Stomach (tissue), 9 donors: Measurements from ENCODE around the gene SNAP91. TPM values are rescaled to one million over a fixed set of nuclear protein-coding genes. Genes with fewer than 3 reads are reported as not detected.
A peak's percentile ranks its signal among the peaks of the same experiment; 100 is the strongest.

Experiments used
- DNase-seq, 2 donors: peaks; one replicate each; pipeline versions ENCODE4 v3.0.0 to v3.0.0-alpha.2; 2013 to 2019
- H3K27ac ChIP-seq, 5 donors: fragments of 200-600 bp in 4 of 5; sonication (generic) in 4 of 5; one replicate each; pipeline ENCODE4 v1.5.1; 2013 to 2019; ENCODE audit warnings: mild to moderate bottlenecking in 1 of 5, moderate library complexity in 1 of 5
- H3K27me3 ChIP-seq, 3 donors: fragments of 200-600 bp; sonication (generic); one replicate each; pipeline ENCODE4 v1.5.1; 2017 to 2019; ENCODE audit warnings: mixed run types in 1 of 3
- H3K36me3 ChIP-seq, 4 donors: fragments of 200-600 bp; sonication (generic); 1 replicate in 3 of 4; 2 replicates in 1 of 4; pipeline ENCODE4 v1.5.1; 2016 to 2019
- H3K4me1 ChIP-seq, 4 donors: fragments of 200-600 bp; sonication (generic); one replicate each; pipeline ENCODE4 v1.5.1; 2016 to 2019
- H3K4me3 ChIP-seq, 4 donors: fragments of 200-600 bp; sonication (generic) in 3 of 4; one replicate each; pipeline ENCODE4 v1.5.1; 2016 to 2019; ENCODE audit warnings: mild to moderate bottlenecking in 1 of 4
- H3K9me3 ChIP-seq, 4 donors: fragments of 200-600 bp; sonication (generic); one replicate each; pipeline ENCODE4 v1.5.1; 2016 to 2019
- EP300 ChIP-seq: sonication (generic); formaldehyde crosslinking; IDR thresholded peaks from one replicate; pipeline ENCODE4 v1.6.1; 2017; ENCODE audit warnings: antibody characterized with exemption
- POLR2A ChIP-seq, 4 donors: fragments of 450-650 bp; IDR thresholded peaks; one replicate each; pipeline ENCODE4 v1.6.1; 2016; ENCODE audit warnings: antibody characterized with exemption in 4 of 4, control low read depth in 2 of 4, mild to moderate bottlenecking in 1 of 4, moderate library complexity in 1 of 4
- POLR2AphosphoS5 ChIP-seq, 3 donors: sonication (generic); formaldehyde crosslinking; IDR thresholded peaks; one replicate each; pipeline ENCODE4 v1.6.1; 2016; ENCODE audit warnings: antibody characterized with exemption in 3 of 3
- whole genome bisulfite sequencing, 5 donors: extraction: QIAGEN DNeasy Blood & Tissue Kit in 3 of 5; methylation state at CpG; one replicate each; pipeline versions ENCODE4 v1.1.5 to v1.1.7; 2013 to 2018; 5-methylcytosine and 5-hydroxymethylcytosine counted together
- intact Hi-C: fragments of 100-400 bp; cut with DNase I; formaldehyde crosslinking; loops from one replicate; pipeline ENCODE4 v1.15.1; 2023; ENCODE audit warnings: low total_unique reads
- polyA plus RNA-seq, 3 donors: library from polyadenylated mRNA; stranded (reverse); fragments of 200-250 nt; gene quantifications; one replicate each; pipeline ENCODE4 v1.2.3, GENCODE V29; 2013
- total RNA-seq, 5 donors: library from RNA; depleted of rRNA; stranded (reverse); fragments of >200 nt; gene quantifications; one replicate each; pipeline versions ENCODE4 v1.1.0 to v1.2.3, GENCODE V29; 2014 to 2016
- TF ChIP-seq, protein P1 (sequence below), 7 experiments: fragments of 450-650 bp in 4 of 7; fragments of 200-600 bp in 3 of 7; sonication (generic) in 3 of 7; IDR thresholded peaks; one replicate each; pipeline ENCODE4 v1.5.1; 2016 to 2019; ENCODE audit warnings: antibody characterized with exemption in 7 of 7, control low read depth in 2 of 7, mild to moderate bottlenecking in 1 of 7
- donor health status: healthy with polysubstance abuse.
- donor health status: Bipolar disorder and iron deficiency.
- donor health status: healthy.

SNAP91 gene
- total and polyA plus RNA-seq, 8 donors, result 0.12 to 3.5 (median 0.41) TPM; not detected in 4

DNA sequence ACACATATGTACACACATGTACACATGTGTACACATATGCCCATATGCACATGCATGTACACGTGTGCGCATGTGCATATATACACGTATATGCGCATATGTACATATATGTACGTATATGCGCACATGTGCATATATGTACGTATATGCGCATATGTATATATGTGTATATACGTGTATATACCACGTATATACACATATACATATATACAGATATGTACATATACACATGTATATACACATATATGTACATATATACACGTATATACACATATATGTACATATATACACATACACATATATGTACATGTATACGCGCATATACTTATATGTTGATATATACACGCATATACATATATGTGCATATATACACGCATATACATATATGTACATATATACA, 8.9 kb upstream of the SNAP91 start:
- Histone ChIP-seq H3K9me3 (no peaks in the 10 kb centered on the region), H3K27ac (no peak overlapping the region), H3K36me3 (no peaks in the 10 kb centered on the region), H3K4me3 (no peak overlapping the region), H3K4me1 (no peaks in the 10 kb centered on the region), H3K27me3 (no peaks in the 10 kb centered on the region)
- intact Hi-C loops, result no loop called here
- 79 to 83% (median 81%) methylated on average over 15 of the region's 15 CpGs for WGBS, 5 donors
- no peak for DNase-seq
- no peak for TF ChIP-seq EP300

DNA sequence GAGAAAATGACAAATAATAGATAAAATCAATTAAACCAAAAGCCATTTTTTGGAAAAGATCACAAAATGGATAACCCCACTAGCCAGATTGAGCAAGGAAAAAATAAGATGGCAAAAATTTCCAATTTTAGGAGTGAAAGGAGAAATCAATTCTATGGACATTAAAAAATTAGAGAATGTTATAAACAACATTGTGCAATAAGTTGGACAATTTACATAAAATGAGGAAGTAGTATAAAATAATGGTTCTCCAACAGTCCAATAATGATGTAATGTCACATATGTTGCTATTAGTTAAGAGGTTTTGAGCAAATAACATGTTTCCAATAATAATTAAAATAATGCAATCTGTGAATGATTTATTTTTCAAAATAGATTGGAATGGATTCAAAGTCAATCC, 3.1 kb upstream of the SNAP91 start:
- Histone ChIP-seq H3K36me3 (no peaks in the 10 kb centered on the region), H3K9me3 (peaks cover 0 to 20% (median 0%) of the 10 kb centered on the region in 4 donors), H3K27me3 (peaks cover 15 to 40% (median 31%) of the 10 kb centered on the region in 3 donors), H3K27ac (no peak overlapping the region), H3K4me3 (no peak overlapping the region), H3K4me1 (peaks cover 0 to 24% (median 19%) of the 10 kb centered on the region in 4 donors)
- DNase-seq, result no peak
- intact Hi-C loops, result no loop called here
- TF ChIP-seq POLR2AphosphoS5 (IDR thresholded peaks at IDR 0.05), result no peak
- TF ChIP-seq POLR2A (IDR thresholded peaks at IDR 0.05), result no peak
- TF ChIP-seq, protein P1, sequence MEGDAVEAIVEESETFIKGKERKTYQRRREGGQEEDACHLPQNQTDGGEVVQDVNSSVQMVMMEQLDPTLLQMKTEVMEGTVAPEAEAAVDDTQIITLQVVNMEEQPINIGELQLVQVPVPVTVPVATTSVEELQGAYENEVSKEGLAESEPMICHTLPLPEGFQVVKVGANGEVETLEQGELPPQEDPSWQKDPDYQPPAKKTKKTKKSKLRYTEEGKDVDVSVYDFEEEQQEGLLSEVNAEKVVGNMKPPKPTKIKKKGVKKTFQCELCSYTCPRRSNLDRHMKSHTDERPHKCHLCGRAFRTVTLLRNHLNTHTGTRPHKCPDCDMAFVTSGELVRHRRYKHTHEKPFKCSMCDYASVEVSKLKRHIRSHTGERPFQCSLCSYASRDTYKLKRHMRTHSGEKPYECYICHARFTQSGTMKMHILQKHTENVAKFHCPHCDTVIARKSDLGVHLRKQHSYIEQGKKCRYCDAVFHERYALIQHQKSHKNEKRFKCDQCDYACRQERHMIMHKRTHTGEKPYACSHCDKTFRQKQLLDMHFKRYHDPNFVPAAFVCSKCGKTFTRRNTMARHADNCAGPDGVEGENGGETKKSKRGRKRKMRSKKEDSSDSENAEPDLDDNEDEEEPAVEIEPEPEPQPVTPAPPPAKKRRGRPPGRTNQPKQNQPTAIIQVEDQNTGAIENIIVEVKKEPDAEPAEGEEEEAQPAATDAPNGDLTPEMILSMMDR (IDR thresholded peaks at IDR 0.05), result no peak
- TF ChIP-seq EP300, result no peak

DNA sequence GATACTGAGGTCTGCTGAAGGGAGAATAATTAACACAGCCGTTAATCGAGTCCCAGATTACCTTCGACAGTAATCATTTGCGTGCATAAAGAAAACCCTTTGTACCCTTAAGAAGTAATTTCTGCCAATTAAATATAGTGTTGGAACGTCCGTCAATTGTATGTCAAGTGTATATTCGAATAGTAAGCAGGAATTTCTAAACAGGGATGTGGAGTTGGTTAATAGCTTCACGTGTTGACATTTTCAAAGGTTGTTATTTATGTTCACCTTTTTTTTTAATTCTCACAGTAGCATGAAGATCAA, 798 bp upstream of the SNAP91 start:
- peak overlapping the region in 2 of 4 donors; percentile 56 to 61 for H3K4me3 ChIP-seq
- 23 to 32% (median 28%) methylated on average over 8 of the region's 8 CpGs for WGBS, 5 donors
- H3K27me3 ChIP-seq, result peaks cover 15 to 57% (median 36%) of the 10 kb centered on the region in 3 donors

DNA sequence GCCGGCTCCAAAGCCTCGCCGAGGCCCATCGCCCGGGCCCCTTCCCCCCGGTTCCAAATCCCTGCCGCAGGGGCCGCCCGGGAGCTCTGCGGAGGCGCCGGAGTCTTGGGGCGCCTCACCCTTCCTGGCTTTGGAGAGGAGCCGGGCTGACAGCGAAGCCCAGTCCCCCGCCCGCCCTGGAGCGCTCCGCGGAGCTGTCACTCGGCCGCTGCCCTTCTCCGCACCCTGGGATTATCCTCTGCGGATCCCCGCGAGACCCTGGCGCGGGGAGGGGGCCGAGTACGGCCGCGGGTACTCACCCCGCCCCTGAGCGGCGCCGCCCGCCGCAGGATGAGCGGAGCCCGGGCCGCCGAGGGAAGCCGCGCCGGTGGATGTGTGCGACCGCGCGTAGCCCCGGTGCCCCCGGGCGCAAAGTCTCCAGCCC, 343 bp downstream of the SNAP91 start:
- Histone ChIP-seq H3K4me3 (peak overlapping the region; percentile 48 to 61 (median 56)), H3K27me3 (peaks cover 15 to 57% (median 36%) of the 10 kb centered on the region in 3 donors), H3K27ac (peak overlapping the region in 1 of 5 donors; percentile 42), H3K36me3 (no peaks in the 10 kb centered on the region), H3K9me3 (peaks cover 0 to 20% (median 0%) of the 10 kb centered on the region in 4 donors), H3K4me1 (peaks cover 0 to 24% (median 19%) of the 10 kb centered on the region in 4 donors)
- peak in 1 of 2 donors; percentile 51 for DNase-seq
- TF ChIP-seq POLR2A (IDR thresholded peaks at IDR 0.05) (no peak), POLR2AphosphoS5 (IDR thresholded peaks at IDR 0.05) (no peak), EP300 (no peak)
- TF ChIP-seq, protein P1 (IDR thresholded peaks at IDR 0.05), result no peak
- WGBS, 5 donors, result 1 to 5% (median 3%) methylated on average over 6 to 52 of the region's 52 CpGs
- intact Hi-C loops, result no loop called here

More for the DNA sequence above, 798 bp upstream of the SNAP91 start:
- no peak overlapping the region for H3K27ac ChIP-seq
- TF ChIP-seq, protein P1 (IDR thresholded peaks at IDR 0.05), result no peak
- TF ChIP-seq POLR2AphosphoS5 (IDR thresholded peaks at IDR 0.05) (no peak), EP300 (no peak), POLR2A (IDR thresholded peaks at IDR 0.05) (no peak)
- peaks cover 0 to 20% (median 0%) of the 10 kb centered on the region in 4 donors for H3K9me3 ChIP-seq
- no peaks in the 10 kb centered on the region for H3K36me3 ChIP-seq
- intact Hi-C loops, result no loop called here
- H3K4me1 ChIP-seq, result peaks cover 0 to 24% (median 19%) of the 10 kb centered on the region in 4 donors
- DNase-seq, result no peak

DNA sequence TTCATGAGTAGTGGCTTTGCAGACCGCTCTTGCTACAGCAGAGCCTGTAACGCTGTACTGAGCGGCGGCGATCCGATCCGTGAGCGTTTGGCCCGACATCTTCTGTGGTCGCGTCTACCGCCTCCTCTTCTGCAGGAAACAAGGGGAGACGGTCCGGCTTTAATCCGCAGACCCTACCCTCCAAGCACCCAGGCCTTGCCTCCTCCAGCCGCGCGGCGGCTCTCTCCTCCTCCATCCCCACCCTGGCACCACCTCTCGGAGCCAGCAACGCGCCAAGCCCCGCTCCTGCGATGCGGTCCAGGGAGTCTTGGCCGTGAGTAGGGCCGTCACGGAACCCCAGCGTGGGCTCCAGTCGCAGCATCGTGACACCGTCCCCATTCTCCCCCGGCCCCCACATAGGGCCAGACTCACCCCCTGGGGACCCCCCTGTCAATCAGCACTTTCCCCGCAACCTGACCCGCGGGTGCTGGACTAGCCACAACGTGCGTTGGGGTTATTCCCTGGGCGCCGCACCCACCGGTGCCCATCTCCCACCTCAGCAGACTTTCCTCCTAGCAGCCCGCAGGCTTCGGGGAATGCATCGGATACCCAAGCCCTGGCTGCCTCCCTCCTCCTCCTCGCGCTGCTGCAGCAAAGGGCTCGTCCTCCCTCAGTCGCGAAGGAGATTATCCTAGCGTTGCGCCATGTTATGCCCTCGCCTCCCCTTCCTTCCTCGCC, 914 bp downstream of the SNAP91 start:
- Histone ChIP-seq H3K27ac (no peak overlapping the region), H3K36me3 (no peaks in the 10 kb centered on the region), H3K9me3 (peaks cover 0 to 20% (median 0%) of the 10 kb centered on the region in 4 donors), H3K4me1 (peaks cover 0 to 24% (median 19%) of the 10 kb centered on the region in 4 donors), H3K27me3 (peaks cover 15 to 57% (median 36%) of the 10 kb centered on the region in 3 donors), H3K4me3 (peak overlapping the region; percentile 48 to 61 (median 56))
- peak in 1 of 2 donors; percentile 39 for DNase-seq
- TF ChIP-seq, protein P1 (IDR thresholded peaks at IDR 0.05), result no peak
- TF ChIP-seq POLR2AphosphoS5 (IDR thresholded peaks at IDR 0.05), result no peak
- no peak for TF ChIP-seq EP300
- no peak for TF ChIP-seq POLR2A (IDR thresholded peaks at IDR 0.05)
- WGBS, 5 donors, result 3 to 5% (median 4%) methylated on average over 26 to 53 of the region's 53 CpGs
- intact Hi-C loops, result no loop called here
